HG03439 (cell line): ENCODE results near the gene PADI4.

Experiments
- ATAC-seq: cut with Tn5 transposase; IDR thresholded peaks from one replicate; pipeline ENCODE4 v1.9.1; 2021; ENCODE audit warnings: mild to moderate bottlenecking, moderate library complexity; ENCODE audit not compliant: unreplicated experiment

Gene PADI4

DNA sequence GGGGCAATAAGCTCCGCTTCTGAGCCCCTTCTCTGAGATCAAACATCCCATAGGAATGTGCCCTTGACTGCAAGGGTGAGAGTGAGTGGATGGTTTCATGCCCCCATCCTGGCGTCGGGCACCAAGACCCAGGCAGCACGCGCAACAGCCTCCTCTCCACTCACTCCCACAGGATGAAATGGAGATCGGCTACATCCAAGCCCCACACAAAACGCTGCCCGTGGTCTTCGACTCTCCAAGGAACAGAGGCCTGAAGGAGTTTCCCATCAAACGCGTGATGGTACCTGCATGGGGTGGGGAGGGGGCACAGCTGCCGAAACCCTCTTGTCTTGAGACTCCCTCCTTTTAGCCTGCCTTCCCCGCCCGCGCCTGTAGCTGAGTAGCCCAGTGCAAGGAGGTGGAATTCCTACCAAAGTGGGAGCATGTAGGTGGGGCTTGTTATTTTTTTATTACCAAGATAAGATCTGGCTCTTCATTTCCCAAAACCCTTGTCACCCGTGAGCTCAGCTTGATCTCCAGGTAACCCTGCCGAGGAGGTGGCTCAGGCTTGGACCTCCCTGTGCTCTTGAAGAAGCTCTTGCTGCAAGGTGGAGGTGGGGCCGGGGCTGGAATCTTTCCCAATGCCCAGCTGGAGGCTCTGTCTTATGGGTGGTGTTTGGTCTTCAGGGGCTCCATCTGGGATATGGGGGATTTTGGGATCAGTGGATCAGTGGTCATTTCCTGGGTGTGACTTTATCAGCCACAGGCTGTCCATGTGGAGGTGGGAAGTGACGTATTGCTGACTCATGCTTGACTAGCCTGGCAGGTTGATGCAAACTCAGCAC is 40.0 kb downstream of the PADI4 start:
- no peak for ATAC-seq

DNA sequence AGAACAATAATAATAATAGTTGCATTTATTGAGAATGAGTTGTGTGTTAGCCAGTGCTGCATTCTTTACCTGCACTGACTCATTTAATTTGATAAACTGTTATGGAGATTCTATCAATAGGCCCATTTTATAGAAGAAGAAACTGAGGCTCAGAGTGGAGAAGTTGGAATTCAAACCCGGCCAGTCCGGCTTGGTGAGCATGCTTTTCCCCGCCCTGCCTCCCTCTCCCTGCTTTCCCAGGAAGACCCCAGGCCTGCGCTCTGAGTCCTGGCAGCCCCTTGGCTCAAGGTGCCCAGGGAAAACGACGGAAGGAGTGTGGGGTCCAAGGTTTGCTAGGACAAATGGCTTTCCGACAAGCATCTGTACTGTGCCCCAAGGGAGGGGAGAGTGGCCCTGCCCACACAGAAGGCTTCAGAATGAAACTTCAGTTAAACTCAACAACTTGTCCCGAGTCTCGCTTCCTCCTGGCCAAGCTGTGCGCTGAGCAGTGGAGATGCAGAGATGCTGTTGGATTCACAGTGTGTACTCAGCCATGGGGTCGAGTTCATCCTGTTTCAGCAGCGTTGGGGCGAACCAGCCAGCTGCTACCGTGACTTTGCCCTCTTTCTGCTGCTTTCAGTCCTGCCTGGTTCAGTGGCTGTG is 40.7 kb downstream of the PADI4 start:
- ATAC-seq: no peak

DNA sequence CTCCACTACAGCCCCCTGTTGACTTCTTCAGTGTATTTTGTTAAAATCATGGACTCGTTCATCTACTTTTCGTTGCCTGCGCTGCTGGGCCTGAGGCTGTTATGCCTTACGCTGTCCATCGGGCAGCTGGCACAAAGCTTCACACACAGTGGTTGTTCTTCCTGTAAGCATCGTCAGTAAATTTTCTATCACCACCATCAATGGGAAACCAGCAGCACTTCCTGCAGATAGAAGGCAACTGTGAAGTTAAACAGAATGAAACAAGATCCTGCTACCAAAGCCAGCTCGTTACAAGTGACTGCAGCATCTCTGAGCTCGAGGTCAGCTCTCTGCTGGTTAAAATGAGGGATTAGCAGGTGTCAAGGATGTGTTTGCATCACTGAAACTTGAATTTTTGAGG is 42.1 kb downstream of the PADI4 start:
- no peak for ATAC-seq

DNA sequence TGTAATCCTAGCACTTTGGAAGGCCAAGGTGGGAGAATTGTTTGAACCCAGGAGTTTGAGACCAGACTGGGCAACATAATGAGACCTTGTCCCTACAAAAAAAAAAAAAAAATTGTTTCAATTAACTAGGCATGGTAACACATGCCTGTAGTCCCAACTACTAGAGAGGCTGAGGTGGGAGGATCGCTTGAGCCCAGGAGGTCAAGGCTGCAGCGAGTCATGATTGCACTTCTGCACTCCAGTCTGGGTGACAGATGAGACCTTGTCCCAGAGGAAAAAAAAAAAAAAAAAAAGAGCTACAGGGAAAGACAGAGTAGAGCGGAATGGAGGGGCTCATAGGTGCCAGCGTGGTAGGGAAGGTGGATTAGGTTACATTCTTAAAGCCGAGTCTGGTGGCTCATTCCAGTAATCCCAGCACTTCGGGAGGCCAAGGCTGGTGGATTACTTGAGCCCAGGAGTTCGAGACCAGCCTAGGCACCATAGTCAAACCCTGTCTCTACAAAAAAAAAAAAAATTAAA is 43.0 kb downstream of the PADI4 start:
- ATAC-seq: no peak

DNA sequence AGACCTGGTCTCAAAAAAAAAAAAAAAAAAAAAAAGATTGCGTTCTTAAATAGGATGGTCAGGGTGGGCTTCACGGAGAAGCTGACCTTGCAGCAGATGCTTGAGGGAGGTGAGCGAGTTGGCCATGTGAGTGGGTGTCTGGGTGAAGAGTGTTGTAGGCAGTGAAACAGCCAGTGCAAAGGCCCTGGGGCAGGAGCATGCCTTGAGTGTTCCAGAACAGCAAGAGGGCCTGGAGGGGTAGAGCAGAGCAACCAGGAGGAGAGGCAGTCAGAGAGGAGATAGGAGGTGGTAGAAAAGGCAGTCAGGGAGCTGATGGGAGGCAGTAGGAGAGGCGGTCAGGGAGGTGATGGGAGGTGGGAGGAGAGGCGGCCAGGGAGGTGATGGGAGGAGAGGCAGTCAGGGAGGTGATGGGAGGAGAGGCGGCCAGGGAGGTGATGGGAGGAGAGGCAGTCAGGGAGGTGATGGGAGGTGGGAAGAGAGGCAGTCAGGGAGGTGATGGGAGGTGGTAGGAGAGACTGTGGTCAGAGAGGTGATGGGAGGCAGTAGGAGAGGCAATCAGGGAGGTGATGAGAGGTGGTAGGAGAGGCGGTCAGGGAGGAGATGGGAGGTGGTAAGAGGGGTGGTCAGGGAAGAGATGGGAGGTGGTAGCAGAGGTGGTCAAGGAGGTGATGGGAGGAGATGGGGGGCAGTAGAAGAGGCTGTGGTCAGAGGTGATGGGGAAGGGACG is 43.8 kb downstream of the PADI4 start:
- no peak for ATAC-seq

DNA sequence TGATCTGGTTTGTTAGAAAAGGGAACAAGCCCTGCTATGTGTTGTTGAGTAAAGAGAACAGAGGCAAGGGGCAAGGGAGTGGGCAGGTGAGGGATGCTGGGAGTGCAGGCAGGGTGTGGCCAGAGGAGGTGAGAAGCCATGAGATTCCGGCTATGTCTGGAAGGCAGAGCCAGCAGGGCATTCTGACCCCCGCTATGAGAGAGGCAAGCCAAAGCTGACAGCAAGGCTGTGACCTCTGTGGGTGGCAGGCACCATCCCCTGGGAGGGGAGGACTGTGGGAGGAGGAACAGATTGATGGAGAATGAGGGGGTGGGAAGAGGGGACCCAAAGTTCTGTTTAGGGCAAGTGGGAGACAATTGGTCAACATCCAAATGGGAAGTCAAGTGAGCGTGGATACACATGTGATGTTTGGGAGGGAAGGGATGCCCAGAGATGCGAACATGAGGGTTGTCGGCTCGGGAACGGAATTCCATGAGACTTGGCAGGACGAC is 44.5 kb downstream of the PADI4 start:
- no peak for ATAC-seq

DNA sequence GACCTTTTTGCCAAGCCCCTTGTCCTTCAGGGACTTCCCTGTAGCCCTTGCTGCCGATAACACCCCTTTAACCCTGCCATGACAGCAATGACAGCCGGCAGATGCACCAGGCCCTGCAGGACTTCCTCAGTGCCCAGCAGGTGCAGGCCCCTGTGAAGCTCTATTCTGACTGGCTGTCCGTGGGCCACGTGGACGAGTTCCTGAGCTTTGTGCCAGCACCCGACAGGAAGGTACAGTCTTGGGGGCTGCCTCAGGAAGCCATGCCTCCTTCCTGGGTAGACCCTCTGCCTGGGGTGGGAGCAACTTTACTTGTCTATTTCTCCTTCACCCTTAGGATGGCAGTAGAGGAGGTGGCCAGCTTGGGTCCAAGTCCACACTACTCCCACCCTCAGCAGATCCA is 47.9 kb downstream of the PADI4 start:
- no peak for ATAC-seq

DNA sequence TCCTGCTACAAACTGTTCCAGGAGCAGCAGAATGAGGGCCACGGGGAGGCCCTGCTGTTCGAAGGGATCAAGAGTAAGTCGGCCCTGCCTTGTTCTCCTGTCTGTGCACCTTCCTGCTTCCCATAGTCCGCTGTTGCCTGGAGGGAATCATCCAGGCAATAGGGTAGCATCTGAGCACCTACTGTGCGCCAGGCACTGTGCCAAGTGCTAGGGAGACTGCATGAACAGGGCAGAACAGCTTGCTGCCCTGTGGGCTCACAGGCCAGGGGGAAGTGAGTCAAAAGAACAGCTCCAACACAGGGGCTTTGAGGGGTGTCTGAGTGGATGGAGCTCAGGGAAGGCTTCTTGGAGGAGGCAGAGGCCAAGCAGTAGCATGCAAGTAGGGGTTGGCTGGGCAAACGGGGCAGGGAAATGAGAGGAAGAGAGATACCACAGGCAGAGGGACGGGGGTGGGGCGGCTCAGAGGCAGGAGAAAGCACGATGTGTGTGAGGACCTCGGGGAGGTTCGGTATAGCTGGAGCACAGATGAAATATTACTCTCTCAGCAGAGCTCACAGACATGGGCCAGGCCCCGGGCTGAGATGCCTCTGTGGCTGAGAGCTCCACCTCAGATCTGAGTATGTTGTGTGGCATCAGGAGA is 48.5 kb downstream of the PADI4 start:
- ATAC-seq: no peak

- ATAC-seq: no peak
Observed at GRCh38 chr1:17358557-17358956, 50.6 kb downstream of the PADI4 start.

DNA sequence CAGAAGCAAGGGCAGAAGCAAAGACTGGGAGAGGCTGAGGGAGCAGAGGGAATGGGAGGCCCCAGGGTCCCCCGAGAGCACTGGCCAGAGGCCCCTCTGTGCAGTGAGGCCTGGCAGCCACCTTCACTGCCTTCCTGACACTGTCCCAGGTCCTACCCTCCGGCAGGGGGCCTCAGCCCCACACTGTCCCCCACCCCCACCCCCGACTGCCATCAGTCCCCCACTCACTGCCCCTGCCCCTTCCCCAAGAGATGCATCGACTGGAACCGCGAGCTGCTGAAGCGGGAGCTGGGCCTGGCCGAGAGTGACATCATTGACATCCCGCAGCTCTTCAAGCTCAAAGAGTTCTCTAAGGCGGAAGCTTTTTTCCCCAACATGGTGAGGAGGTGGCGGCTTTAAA is 51.0 kb downstream of the PADI4 start:
- ATAC-seq: no peak

- ATAC-seq: no peak
Observed at GRCh38 chr1:17359808-17360207, 51.8 kb downstream of the PADI4 start.

DNA sequence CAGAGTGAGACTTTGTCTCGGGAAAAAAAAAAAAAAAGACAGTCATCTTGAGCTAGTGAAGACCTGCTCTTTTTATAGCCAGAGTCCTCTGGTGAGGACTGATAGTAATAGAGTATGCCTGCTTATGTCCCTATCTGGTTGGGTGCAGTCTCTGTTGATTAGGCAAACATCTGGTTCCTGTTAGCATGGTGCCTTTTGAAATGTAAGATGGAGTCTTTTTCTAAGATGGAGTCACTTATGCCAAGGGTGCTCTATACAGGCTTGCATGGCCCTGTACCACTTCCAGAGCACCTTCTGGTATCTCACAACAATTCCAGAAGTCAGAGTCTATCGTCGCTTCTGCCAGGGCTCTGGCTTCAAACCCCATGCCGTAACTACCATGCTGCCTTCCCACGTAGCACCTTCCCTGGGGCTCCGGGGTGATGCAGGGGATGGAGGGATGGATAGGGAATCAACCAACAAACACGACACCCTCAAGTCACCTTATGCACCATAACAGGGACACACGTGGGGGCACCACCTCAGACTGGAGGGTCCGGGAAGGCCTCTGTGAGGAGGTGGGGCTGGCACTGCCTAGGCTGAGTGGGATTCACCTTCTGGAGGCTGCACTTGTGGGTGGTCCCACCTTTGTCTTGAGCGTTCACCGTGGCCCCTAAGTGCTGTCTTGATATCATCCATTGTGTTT is 52.4 kb downstream of the PADI4 start:
- ATAC-seq: no peak

GRCh38 chr1:17361687-17362086 is 53.7 kb downstream of the PADI4 start:
- no peak for ATAC-seq

DNA sequence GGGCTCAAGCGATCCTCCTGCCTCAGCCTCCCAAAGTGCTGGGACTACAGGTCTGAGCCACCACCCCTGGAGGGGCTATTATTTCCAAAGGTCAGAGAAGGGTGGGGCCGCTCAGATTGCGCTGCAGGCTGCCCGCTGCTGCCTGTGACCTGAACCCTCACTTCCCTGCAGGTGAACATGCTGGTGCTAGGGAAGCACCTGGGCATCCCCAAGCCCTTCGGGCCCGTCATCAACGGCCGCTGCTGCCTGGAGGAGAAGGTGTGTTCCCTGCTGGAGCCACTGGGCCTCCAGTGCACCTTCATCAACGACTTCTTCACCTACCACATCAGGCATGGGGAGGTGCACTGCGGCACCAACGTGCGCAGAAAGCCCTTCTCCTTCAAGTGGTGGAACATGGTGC is 55.4 kb downstream of the PADI4 start:
- no peak for ATAC-seq

DNA sequence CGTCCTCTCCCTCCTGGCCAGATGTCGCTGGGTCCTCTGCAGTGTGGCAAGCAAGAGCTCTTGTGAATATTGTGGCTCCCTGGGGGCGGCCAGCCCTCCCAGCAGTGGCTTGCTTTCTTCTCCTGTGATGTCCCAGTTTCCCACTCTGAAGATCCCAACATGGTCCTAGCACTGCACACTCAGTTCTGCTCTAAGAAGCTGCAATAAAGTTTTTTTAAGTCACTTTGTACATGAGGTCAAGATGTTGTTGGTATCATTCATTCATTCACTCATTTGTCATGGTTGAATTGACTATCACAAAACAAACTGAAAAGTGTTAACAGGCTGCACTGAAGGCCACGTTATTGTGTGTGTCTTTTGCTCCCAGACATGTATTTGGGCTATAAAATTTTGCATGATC is 55.8 kb downstream of the PADI4 start:
- ATAC-seq: no peak

DNA sequence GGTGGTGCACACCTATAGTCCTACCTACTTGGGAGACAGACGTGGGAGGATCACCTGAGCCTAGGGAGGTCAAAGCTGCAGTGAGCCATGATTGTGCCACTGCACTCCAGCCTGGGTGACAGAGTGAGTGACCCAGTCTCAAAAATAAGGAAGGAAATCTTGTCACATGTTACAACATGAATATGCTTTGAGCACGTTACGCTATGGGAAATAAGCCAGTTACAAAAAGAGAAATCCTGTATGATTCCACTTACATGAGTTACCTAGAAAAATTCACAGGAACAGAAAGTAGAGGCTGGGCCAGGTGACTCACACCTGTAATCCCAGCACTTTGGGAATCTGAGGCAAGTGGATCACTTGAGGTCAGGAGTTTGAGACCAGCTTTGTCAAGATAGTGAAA is 57.3 kb downstream of the PADI4 start:
- no peak for ATAC-seq

GRCh38 chr1:17369466-17369865 is 61.5 kb downstream of the PADI4 start:
- ATAC-seq: no peak

- no peak for ATAC-seq
Observed at GRCh38 chr1:17370618-17371017, 62.6 kb downstream of the PADI4 start.

- ATAC-seq: no peak
Observed at GRCh38 chr1:17371896-17372295, 63.9 kb downstream of the PADI4 start, which contains the start of gene PADI6. PADI6 (plus strand) TSS chr1:17372196; CDS start chr1:17372246, 50 bp downstream.

DNA sequence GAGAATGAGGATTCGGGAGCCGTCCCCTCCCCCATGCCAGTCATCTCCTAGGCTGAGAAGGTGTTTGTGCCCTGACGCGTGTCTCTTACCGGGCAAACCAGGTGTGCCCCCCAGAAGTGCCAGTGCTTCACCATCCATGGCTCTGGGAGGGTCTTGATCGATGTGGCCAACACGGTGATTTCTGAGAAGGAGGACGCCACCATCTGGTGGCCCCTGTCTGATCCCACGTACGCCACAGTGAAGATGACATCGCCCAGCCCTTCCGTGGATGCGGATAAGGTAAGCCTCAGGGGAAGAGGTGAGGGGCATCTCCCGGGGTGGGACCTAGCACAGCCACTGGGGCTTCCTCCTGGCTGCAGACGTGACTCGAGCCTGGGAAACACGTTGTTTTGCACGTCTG is 65.0 kb downstream of the PADI4 start:
- no peak for ATAC-seq
